Activated B cell treated with CpG ODN at 0.5 μM for 24 hours (primary cell): ENCODE measurements around the gene MAST2. TPM values are rescaled to one million over a fixed set of nuclear protein-coding genes. Genes with fewer than 3 reads are reported as not detected.

Experiments used
- ATAC-seq: fragments of 200-7000 bp; cut with Tn5 transposase; one replicate; pipeline ENCODE4 v1.10.0; 2021; ENCODE audit warnings: low read depth, mild to moderate bottlenecking, moderate library complexity
- CTCF ChIA-PET: fragments of 350-600 bp; sonication (Branson Sonifier 250); formaldehyde crosslinking; loops from one replicate; lab custom pipeline; 2021; ENCODE audit warnings: antibody characterized with exemption; lab: Charles Lee
- POLR2A ChIA-PET: fragments of 350-600 bp; sonication (Branson Sonifier 250); formaldehyde crosslinking; loops from one replicate; lab custom pipeline; 2021; ENCODE audit warnings: antibody characterized with exemption; lab: Charles Lee
- DNase-seq: peaks from one replicate; pipeline ENCODE4 v3.0.0; 2022
- H3K27ac Mint-ChIP-seq: one replicate; pipeline ENCODE4 v1.8.0; 2020; ENCODE audit warnings: mixed read lengths
- H3K27me3 Mint-ChIP-seq: one replicate; pipeline ENCODE4 v1.8.0; 2021; ENCODE audit warnings: mixed read lengths
- H3K36me3 Mint-ChIP-seq: one replicate; pipeline ENCODE4 v1.8.0; 2021; ENCODE audit warnings: low read depth, mixed read lengths
- H3K4me1 Mint-ChIP-seq: one replicate; pipeline ENCODE4 v1.8.0; 2021; ENCODE audit warnings: mixed read lengths
- H3K4me3 Mint-ChIP-seq: one replicate; pipeline ENCODE4 v1.8.0; 2020; ENCODE audit warnings: mild to moderate bottlenecking, mixed read lengths
- H3K9me3 Mint-ChIP-seq: one replicate; pipeline ENCODE4 v1.8.0; 2020; ENCODE audit warnings: mixed read lengths
- intact Hi-C: fragments of 100-400 bp; cut with micrococcal nuclease; formaldehyde crosslinking; loops from one replicate; pipeline ENCODE4 v1.15.1; 2024
- total RNA-seq: library from RNA; stranded (reverse); gene quantifications from 2 replicates; pipeline ENCODE4 v1.2.3, GENCODE V29; 2022
- TF ChIP-seq, protein P1 (sequence below): fragments of 200-600 bp; IDR thresholded peaks from one replicate; pipeline ENCODE4 v1.8.0; 2022; ENCODE audit warnings: antibody characterized with exemption, mild to moderate bottlenecking

MAST2 gene
- total RNA-seq, 1 donor from 2014 or later = 20.9 TPM

DNA sequence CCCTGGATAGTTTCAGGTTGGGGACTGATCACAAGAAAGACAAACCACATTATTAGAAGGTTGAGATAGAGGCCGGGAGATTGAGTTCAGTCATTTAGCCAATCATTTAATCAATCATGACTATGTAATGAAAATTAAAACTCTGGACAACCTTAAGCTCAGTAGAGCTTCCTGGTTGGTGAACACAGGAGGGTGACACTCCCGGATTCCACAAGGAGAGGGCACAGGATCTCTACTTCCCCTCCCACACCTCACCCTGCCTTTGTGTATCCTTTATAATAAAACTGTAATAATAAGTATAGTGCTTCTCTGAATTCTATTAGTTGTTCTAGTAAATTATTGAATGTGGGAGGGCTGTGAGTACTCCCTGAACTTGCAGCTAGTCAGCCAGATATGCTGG is 178.9 kb downstream of the MAST2 start:
- Mint-ChIP-seq H3K27ac (no peak overlapping the region), H3K4me1 (no peaks in the 10 kb centered on the region), H3K9me3 (no peaks in the 10 kb centered on the region), H3K27me3 (no peaks in the 10 kb centered on the region), H3K36me3 (no peaks in the 10 kb centered on the region), H3K4me3 (no peak overlapping the region)
- ChIA-PET POLR2A (interaction anchor here (0.6 kb wide), 1 partner anchor 555 kb away, joined by 3 read pairs; no protein-coding TSS in a partner anchor), CTCF (no interaction called here)
- intact Hi-C loops = no loop called here
- TF ChIP-seq, protein P1, sequence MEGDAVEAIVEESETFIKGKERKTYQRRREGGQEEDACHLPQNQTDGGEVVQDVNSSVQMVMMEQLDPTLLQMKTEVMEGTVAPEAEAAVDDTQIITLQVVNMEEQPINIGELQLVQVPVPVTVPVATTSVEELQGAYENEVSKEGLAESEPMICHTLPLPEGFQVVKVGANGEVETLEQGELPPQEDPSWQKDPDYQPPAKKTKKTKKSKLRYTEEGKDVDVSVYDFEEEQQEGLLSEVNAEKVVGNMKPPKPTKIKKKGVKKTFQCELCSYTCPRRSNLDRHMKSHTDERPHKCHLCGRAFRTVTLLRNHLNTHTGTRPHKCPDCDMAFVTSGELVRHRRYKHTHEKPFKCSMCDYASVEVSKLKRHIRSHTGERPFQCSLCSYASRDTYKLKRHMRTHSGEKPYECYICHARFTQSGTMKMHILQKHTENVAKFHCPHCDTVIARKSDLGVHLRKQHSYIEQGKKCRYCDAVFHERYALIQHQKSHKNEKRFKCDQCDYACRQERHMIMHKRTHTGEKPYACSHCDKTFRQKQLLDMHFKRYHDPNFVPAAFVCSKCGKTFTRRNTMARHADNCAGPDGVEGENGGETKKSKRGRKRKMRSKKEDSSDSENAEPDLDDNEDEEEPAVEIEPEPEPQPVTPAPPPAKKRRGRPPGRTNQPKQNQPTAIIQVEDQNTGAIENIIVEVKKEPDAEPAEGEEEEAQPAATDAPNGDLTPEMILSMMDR = no peak
- no peak for ATAC-seq
- no peak for DNase-seq

DNA sequence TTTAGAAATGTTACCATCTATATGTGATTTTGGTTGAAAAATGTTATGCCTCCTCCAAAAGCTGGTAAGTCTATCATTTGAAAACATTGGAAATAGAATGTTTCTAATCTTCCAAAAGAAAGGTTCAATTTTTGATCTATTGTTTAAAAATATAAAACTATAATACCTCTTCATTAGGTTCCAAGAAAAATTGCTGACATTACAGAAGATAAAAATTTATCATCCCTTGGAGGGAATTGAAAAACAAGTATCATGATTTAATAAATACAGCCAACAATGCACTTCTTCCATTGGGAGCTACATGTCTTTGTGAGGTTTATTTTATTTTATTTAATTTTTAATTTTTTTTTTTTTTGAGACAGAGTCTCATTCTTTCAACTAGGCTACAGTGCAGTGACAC is 180.6 kb downstream of the MAST2 start:
- Mint-ChIP-seq H3K4me1 (no peaks in the 10 kb centered on the region), H3K4me3 (no peak overlapping the region), H3K36me3 (no peaks in the 10 kb centered on the region), H3K27ac (no peak overlapping the region), H3K27me3 (no peaks in the 10 kb centered on the region), H3K9me3 (no peaks in the 10 kb centered on the region)
- TF ChIP-seq, protein P1 = no peak
- DNase-seq (no peak), ATAC-seq (no peak)
- intact Hi-C loops = no loop called here
- CTCF ChIA-PET = no interaction called here
- POLR2A ChIA-PET = no interaction called here

DNA sequence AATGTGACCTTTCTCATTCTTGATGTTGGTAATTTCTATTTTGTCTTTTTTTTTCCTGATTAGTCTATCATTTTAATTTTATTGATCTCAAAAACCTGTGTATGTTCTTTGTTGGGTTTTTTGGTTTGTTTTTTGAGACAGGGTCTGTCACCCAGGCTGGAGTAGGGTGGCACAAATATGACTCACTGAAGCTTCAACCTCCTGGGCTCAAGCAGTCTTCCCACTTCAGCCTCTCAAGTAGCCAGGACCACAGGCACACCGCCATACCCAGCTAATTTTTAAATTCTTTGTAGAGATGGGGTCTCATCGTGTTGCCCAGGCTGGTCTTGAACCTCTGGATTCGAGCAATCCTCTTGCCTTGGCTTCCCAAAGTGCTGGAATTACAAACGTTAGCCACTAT is 183.8 kb downstream of the MAST2 start:
- Mint-ChIP-seq H3K27ac (no peak overlapping the region), H3K9me3 (peaks cover 5% of the 10 kb centered on the region), H3K27me3 (no peaks in the 10 kb centered on the region), H3K36me3 (no peaks in the 10 kb centered on the region), H3K4me3 (no peak overlapping the region), H3K4me1 (peaks cover 12% of the 10 kb centered on the region)
- intact Hi-C loops = no loop called here
- ChIA-PET CTCF (no interaction called here), POLR2A (no interaction called here)
- ATAC-seq (no peak), DNase-seq (no peak)
- TF ChIP-seq, protein P1 = no peak

DNA sequence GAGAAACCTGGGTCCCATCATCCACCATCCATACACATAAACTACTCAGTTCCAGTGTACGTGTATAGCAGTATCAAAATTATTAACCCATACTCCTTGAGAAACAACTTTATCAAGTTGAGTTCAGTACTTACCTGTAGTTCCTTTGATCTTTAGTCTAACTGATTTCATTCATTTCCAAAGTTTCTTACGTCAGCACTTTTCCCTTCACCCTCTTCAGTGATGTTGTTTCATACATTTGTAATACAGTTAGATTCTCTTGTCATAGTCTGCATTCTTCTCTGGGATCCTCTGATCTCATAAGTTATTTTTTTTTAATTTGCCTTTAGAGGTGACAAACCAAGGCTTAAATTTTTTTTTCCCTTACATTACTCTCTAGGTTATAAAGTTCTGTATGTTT is 185.8 kb downstream of the MAST2 start:
- peaks cover 12% of the 10 kb centered on the region for H3K4me1 Mint-ChIP-seq
- H3K27me3 Mint-ChIP-seq = no peaks in the 10 kb centered on the region
- TF ChIP-seq, protein P1 = no peak
- no peak overlapping the region for H3K4me3 Mint-ChIP-seq
- DNase-seq (no peak), ATAC-seq (no peak)
- intact Hi-C loops = no loop called here
- CTCF ChIA-PET = no interaction called here
- no peaks in the 10 kb centered on the region for H3K36me3 Mint-ChIP-seq
- POLR2A ChIA-PET = no interaction called here
- H3K27ac Mint-ChIP-seq = no peak overlapping the region
- peaks cover 5% of the 10 kb centered on the region for H3K9me3 Mint-ChIP-seq

DNA sequence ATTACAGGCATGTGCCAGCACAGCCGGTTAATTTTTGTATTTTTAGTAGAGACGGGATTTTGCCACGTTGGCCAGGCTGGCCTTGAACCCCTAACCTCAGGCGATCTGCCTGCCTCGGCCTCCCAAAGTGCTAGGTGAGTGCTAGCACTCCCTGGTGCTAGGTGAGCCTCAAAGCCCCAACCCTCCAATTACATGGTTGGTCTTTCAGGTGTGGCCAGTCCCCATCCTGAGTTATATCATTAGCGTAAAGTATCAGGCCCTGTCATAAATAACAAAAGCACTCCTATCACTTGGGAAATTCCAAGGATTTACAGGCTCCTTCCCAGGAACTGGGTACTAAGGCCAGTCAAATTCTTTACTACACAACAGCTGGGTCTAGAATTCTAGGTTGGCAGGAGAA is 191.0 kb downstream of the MAST2 start:
- H3K4me3 Mint-ChIP-seq = no peak overlapping the region
- intact Hi-C loops = no loop called here
- POLR2A ChIA-PET = no interaction called here
- peaks cover 2% of the 10 kb centered on the region for H3K36me3 Mint-ChIP-seq
- H3K27ac Mint-ChIP-seq = no peak overlapping the region
- peaks cover 5% of the 10 kb centered on the region for H3K9me3 Mint-ChIP-seq
- H3K27me3 Mint-ChIP-seq = no peaks in the 10 kb centered on the region
- DNase-seq = no peak
- CTCF ChIA-PET = no interaction called here
- TF ChIP-seq, protein P1 = no peak
- H3K4me1 Mint-ChIP-seq = peaks cover 12% of the 10 kb centered on the region
- no peak for ATAC-seq
